OCI-M2 (cell line): ENCODE results near the gene COL17A1.

ENCODE experiments used
- DNase-seq: peaks from one replicate; lab custom pipeline; 2025; ENCODE audit not compliant: unreplicated experiment; lab: John Stamatoyannopoulos, UW

COL17A1 gene

GRCh38 chr10:104085801-104086400 lies at the start of gene COL17A1:
TSS of gene COL17A1 (minus strand) at chr10:104085880. CDS start at chr10:104080673, 5,207 bp downstream.
- DNase-seq: no peak

GRCh38 chr10:104130041-104130440 lies 44.4 kb upstream of the COL17A1 start:
- DNase-seq: no peak

- no peak for DNase-seq
Observed at GRCh38 chr10:104128214-104128613, 42.5 kb upstream of the COL17A1 start.

GRCh38 chr10:104127411-104127810 lies 41.7 kb upstream of the COL17A1 start:
- DNase-seq: no peak

- DNase-seq: no peak
Observed at GRCh38 chr10:104123397-104123796, 37.7 kb upstream of the COL17A1 start.

- no peak for DNase-seq
Observed at GRCh38 chr10:104122225-104123107, 36.8 kb upstream of the COL17A1 start.

GRCh38 chr10:104121485-104122224 lies 36.0 kb upstream of the COL17A1 start, which contains the start of gene SFR1:
TSS of gene SFR1 (plus strand) at chr10:104122171. CDS start at chr10:104122184, 13 bp downstream.
- DNase-seq: peak; percentile 80

- DNase-seq: peak; percentile 31
Observed at GRCh38 chr10:104120903-104121484, 35.3 kb upstream of the COL17A1 start.

GRCh38 chr10:104120512-104120902 lies 34.8 kb upstream of the COL17A1 start:
- no peak for DNase-seq

- no peak for DNase-seq
Observed at GRCh38 chr10:104119996-104120395, 34.3 kb upstream of the COL17A1 start.

- DNase-seq: no peak
Observed at GRCh38 chr10:104117839-104118323, 32.2 kb upstream of the COL17A1 start.

- DNase-seq: no peak
Observed at GRCh38 chr10:104113376-104113956, 27.8 kb upstream of the COL17A1 start.

- no peak for DNase-seq
Observed at GRCh38 chr10:104109908-104110662, 24.4 kb upstream of the COL17A1 start.

- DNase-seq: no peak
Observed at GRCh38 chr10:104104926-104105325, 19.2 kb upstream of the COL17A1 start.

GRCh38 chr10:104104418-104104817 lies 18.7 kb upstream of the COL17A1 start:
- no peak for DNase-seq

GRCh38 chr10:104103956-104104355 lies 18.3 kb upstream of the COL17A1 start:
- no peak for DNase-seq

GRCh38 chr10:104101902-104102301 lies 16.2 kb upstream of the COL17A1 start:
- no peak for DNase-seq

GRCh38 chr10:104100795-104101194 lies 15.1 kb upstream of the COL17A1 start:
- no peak for DNase-seq

- DNase-seq: no peak
Observed at GRCh38 chr10:104099941-104100340, 14.3 kb upstream of the COL17A1 start.

- no peak for DNase-seq
Observed at GRCh38 chr10:104099269-104099668, 13.6 kb upstream of the COL17A1 start.
